HEK293 (cell line): ENCODE measurements around the gene C1orf115.

Experiments used
- CTCF ChIA-PET: fragments of 350-600 bp; formaldehyde crosslinking; extraction: SDS; loops from one replicate; lab custom pipeline; 2021; ENCODE audit warnings: antibody characterized with exemption; lab: Yijun Ruan, JAX
- POLR2A ChIA-PET: fragments of 300-600 bp; formaldehyde crosslinking; extraction: SDS; loops from one replicate; lab custom pipeline; 2020; ENCODE audit warnings: antibody characterized with exemption, inconsistent platforms; lab: Yijun Ruan, JAX
- H3K27ac ChIP-seq: fragments of 200-500 bp; sonication (Bioruptor generic); 2 replicates; pipeline ENCODE4 v1.5.1; 2014; ENCODE audit warnings: low read depth, low read length, control low read depth, inconsistent platforms; ENCODE audit errors: extremely low read depth
- H3K36me3 ChIP-seq, 2 experiments: fragments of 200-500 bp in 1 of 2; sonication (Bioruptor generic) in 1 of 2; 1 replicate in 1 of 2; 2 replicates in 1 of 2; pipeline ENCODE4 v1.5.1; 2014 to 2017; ENCODE audit warnings: inconsistent platforms in 2 of 2, low read length in 2 of 2; ENCODE audit not compliant: control insufficient read depth in 2 of 2, insufficient read depth in 1 of 2
- H3K4me1 ChIP-seq: fragments of 200-500 bp; sonication (Bioruptor generic); 2 replicates; pipeline ENCODE4 v1.5.1; 2014; ENCODE audit warnings: mild to moderate bottlenecking, low read length, inconsistent platforms; ENCODE audit not compliant: control insufficient read depth, insufficient read depth
- H3K4me3 ChIP-seq: 2 replicates; pipeline ENCODE4 v1.5.1; 2011; ENCODE audit warnings: low read depth, mild to moderate bottlenecking, control low read depth, low read length, moderate library complexity
- H3K9me3 ChIP-seq: fragments of 200-500 bp; sonication (Bioruptor generic); 2 replicates; pipeline ENCODE4 v1.5.1; 2014; ENCODE audit warnings: low read depth, low read length, inconsistent platforms; ENCODE audit not compliant: control insufficient read depth, insufficient read depth
- BCL6B ChIP-seq: fragments of 450-650 bp; formaldehyde crosslinking; IDR thresholded peaks from 2 replicates; pipeline ENCODE4 v1.5.1; 2017; ENCODE audit warnings: missing biosample characterization, missing genetic modification characterization
- SALL2 ChIP-seq: fragments of 450-650 bp; formaldehyde crosslinking; IDR thresholded peaks from 2 replicates; pipeline ENCODE4 v1.5.0; 2017; ENCODE audit warnings: missing biosample characterization, mild to moderate bottlenecking, missing genetic modification characterization, borderline replicate concordance
- WT1 ChIP-seq: fragments of 450-650 bp; formaldehyde crosslinking; IDR thresholded peaks from 2 replicates; pipeline ENCODE4 v1.5.1; 2016; ENCODE audit warnings: missing biosample characterization, missing genetic modification characterization
- ZNF133 ChIP-seq: fragments of 450-650 bp; formaldehyde crosslinking; IDR thresholded peaks from 2 replicates; pipeline ENCODE4 v1.5.1; 2016; ENCODE audit warnings: missing biosample characterization, missing genetic modification characterization
- ZNF140 ChIP-seq: fragments of 450-650 bp; formaldehyde crosslinking; IDR thresholded peaks from 2 replicates; pipeline ENCODE4 v1.5.1; 2016; ENCODE audit warnings: missing biosample characterization, missing genetic modification characterization
- ZNF157 ChIP-seq: fragments of 450-650 bp; formaldehyde crosslinking; IDR thresholded peaks from 2 replicates; pipeline ENCODE4 v1.5.1; 2016; ENCODE audit warnings: missing biosample characterization, missing genetic modification characterization
- ZNF488 ChIP-seq: fragments of 450-650 bp; formaldehyde crosslinking; IDR thresholded peaks from 2 replicates; pipeline ENCODE4 v1.5.1; 2016; ENCODE audit warnings: missing biosample characterization, missing genetic modification characterization
- ZNF529 ChIP-seq: fragments of 450-650 bp; formaldehyde crosslinking; IDR thresholded peaks from 2 replicates; pipeline ENCODE4 v1.5.1; 2017; ENCODE audit warnings: missing genetic modification characterization, missing biosample characterization; ENCODE audit not compliant: insufficient replicate concordance
- ZNF561 ChIP-seq: fragments of 450-650 bp; IDR thresholded peaks from 2 replicates; pipeline ENCODE4 v1.5.1; 2018; ENCODE audit warnings: missing biosample characterization, missing genetic modification characterization, borderline replicate concordance
- ZNF600 ChIP-seq: fragments of 450-650 bp; formaldehyde crosslinking; IDR thresholded peaks from 2 replicates; pipeline ENCODE4 v1.5.1; 2016; ENCODE audit warnings: missing biosample characterization, missing genetic modification characterization
- ZNF610 ChIP-seq: fragments of 450-650 bp; formaldehyde crosslinking; IDR thresholded peaks from 2 replicates; pipeline ENCODE4 v1.5.1; 2016; ENCODE audit warnings: missing biosample characterization, missing genetic modification characterization, borderline replicate concordance
- ZNF76 ChIP-seq: fragments of 450-650 bp; formaldehyde crosslinking; IDR thresholded peaks from 2 replicates; pipeline ENCODE4; 2016; ENCODE audit warnings: low read depth, missing biosample characterization, missing genetic modification characterization, borderline replicate concordance
- ZNF792 ChIP-seq: fragments of 450-650 bp; formaldehyde crosslinking; IDR thresholded peaks from 2 replicates; pipeline ENCODE4 v1.5.1; 2016; ENCODE audit warnings: missing biosample characterization, missing genetic modification characterization
- TF ChIP-seq, protein P1 (sequence below): fragments of 450-650 bp; formaldehyde crosslinking; IDR thresholded peaks from 2 replicates; pipeline ENCODE4 v1.5.1; 2016; ENCODE audit warnings: missing biosample characterization, missing genetic modification characterization
- TF ChIP-seq, protein P2 (sequence below): fragments of 450-650 bp; formaldehyde crosslinking; IDR thresholded peaks from 2 replicates; pipeline ENCODE4 v1.5.0; 2017; ENCODE audit warnings: missing biosample characterization, missing genetic modification characterization, borderline replicate concordance
- TF ChIP-seq, protein P3 (sequence below): fragments of 450-650 bp; formaldehyde crosslinking; IDR thresholded peaks from 2 replicates; pipeline ENCODE4 v1.5.1; 2016; ENCODE audit warnings: missing biosample characterization, missing genetic modification characterization

C1orf115 gene

DNA sequence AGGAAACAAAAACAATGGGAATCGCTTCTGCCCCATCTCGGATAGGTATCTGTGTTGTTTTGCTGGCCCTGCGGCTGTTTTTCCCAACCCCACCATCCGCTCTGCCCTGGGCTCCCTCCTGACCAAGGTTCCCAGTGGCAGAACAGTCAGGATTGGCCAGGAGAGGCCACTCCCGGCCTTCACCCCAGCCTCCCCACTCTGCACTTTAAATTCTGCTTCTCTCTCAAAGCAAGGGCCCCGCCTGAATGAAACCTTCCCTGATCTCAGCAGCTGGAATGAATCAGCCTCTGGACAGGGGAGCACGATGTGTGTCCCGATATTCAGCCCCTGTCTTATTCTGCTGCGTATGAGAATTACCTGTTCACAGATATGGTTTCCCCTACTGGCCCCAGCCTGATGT, 16.3 kb downstream of the C1orf115 start (continued):
- no peak for TF ChIP-seq ZNF140 (tag by site-specific recombination)

DNA sequence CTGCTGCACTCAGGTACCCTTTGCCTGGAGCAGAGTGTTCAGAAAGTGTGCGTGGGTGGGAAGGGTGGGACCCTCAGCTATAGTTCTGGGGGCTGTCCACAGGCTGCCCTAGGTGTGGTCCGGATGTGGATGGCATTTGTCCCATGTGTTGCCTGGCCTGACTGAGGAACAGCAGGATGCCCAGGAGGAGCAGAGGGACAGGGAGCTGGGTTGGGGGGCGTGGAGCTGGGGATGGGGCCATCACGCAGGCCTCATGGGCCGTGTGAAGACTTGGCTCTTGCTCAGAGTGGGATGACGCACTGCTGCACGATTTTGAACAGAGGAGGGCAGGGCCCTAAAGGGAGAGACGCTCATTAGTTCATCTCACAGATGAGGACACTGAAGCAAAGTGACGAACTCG, 17.0 kb downstream of the C1orf115 start:
- ChIA-PET POLR2A (no interaction called here), CTCF (no interaction called here)
- H3K27ac ChIP-seq = no peak overlapping the region
- TF ChIP-seq ZNF76 (tag by site-specific recombination) = no peak
- TF ChIP-seq, protein P1, sequence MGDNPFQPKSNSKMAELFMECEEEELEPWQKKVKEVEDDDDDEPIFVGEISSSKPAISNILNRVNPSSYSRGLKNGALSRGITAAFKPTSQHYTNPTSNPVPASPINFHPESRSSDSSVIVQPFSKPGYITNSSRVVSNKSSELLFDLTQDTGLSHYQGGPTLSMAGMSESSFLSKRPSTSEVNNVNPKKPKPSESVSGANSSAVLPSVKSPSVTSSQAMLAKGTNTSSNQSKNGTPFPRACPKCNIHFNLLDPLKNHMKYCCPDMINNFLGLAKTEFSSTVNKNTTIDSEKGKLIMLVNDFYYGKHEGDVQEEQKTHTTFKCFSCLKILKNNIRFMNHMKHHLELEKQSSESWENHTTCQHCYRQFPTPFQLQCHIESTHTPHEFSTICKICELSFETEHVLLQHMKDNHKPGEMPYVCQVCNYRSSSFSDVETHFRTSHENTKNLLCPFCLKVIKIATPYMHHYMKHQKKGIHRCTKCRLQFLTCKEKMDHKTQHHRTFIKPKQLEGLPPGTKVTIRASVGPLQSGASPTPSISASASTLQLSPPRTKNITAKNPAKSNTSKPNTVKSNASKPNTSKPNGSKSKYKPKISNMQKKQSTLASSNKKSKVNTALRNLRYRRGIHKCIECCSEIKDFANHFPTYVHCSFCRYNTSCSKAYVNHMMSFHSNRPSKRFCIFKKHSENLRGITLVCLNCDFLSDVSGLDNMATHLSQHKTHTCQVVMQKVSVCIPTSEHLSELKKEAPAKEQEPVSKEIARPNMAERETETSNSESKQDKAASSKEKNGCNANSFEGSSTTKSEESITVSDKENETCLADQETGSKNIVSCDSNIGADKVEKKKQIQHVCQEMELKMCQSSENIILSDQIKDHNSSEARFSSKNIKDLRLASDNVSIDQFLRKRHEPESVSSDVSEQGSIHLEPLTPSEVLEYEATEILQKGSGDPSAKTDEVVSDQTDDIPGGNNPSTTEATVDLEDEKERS (tag by site-specific recombination) = no peak
- no peak for TF ChIP-seq SALL2 (tag by site-specific recombination)
- no peak for TF ChIP-seq ZNF792 (tag by site-specific recombination)
- TF ChIP-seq, protein P2, sequence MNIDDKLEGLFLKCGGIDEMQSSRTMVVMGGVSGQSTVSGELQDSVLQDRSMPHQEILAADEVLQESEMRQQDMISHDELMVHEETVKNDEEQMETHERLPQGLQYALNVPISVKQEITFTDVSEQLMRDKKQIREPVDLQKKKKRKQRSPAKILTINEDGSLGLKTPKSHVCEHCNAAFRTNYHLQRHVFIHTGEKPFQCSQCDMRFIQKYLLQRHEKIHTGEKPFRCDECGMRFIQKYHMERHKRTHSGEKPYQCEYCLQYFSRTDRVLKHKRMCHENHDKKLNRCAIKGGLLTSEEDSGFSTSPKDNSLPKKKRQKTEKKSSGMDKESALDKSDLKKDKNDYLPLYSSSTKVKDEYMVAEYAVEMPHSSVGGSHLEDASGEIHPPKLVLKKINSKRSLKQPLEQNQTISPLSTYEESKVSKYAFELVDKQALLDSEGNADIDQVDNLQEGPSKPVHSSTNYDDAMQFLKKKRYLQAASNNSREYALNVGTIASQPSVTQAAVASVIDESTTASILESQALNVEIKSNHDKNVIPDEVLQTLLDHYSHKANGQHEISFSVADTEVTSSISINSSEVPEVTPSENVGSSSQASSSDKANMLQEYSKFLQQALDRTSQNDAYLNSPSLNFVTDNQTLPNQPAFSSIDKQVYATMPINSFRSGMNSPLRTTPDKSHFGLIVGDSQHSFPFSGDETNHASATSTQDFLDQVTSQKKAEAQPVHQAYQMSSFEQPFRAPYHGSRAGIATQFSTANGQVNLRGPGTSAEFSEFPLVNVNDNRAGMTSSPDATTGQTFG (tag by site-specific recombination) = no peak
- no peak for TF ChIP-seq ZNF133 (tag by site-specific recombination)
- TF ChIP-seq WT1 (tag by site-specific recombination) = no peak
- no peak for TF ChIP-seq ZNF529 (tag by site-specific recombination)
- TF ChIP-seq ZNF600 (tag by site-specific recombination) = no peak
- TF ChIP-seq, protein P3, sequence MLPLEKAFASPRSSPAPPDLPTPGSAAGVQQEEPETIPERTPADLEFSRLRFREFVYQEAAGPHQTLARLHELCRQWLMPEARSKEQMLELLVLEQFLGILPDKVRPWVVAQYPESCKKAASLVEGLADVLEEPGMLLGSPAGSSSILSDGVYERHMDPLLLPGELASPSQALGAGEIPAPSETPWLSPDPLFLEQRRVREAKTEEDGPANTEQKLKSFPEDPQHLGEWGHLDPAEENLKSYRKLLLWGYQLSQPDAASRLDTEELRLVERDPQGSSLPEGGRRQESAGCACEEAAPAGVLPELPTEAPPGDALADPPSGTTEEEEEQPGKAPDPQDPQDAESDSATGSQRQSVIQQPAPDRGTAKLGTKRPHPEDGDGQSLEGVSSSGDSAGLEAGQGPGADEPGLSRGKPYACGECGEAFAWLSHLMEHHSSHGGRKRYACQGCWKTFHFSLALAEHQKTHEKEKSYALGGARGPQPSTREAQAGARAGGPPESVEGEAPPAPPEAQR (tag by site-specific recombination) = no peak
- TF ChIP-seq BCL6B (tag by site-specific recombination) = no peak
- no peak for TF ChIP-seq ZNF561
- no peak for TF ChIP-seq ZNF488
- no peak for TF ChIP-seq ZNF157 (tag by site-specific recombination)
- TF ChIP-seq ZNF610 (tag by site-specific recombination) = no peak
- TF ChIP-seq, all 188 proteins: peak for 0
- Histone ChIP-seq H3K4me1 (no peaks in the 10 kb centered on the region), H3K36me3 (no peaks in the 10 kb centered on the region), H3K9me3 (no peaks in the 10 kb centered on the region), H3K4me3 (no peak overlapping the region)
